ENCODE data around the gene ANKRD6.
"Not testable (repeated sequence)": the region's sequence is repeated elsewhere in the genome, so short reads cannot be mapped to it uniquely, and the experiment has no call there.

The ANKRD6 gene

GRCh38 chr6:89611666-89612065 is 178.7 kb downstream of the ANKRD6 start:
- Mint-ChIP-seq H3K4me1 (peaks cover 19% of the 10 kb centered on the region), H3K9me3 (no peaks in the 10 kb centered on the region), H3K4me3 (no peak overlapping the region), H3K36me3 (no peaks in the 10 kb centered on the region), H3K27ac (no peak overlapping the region), H3K27me3 (no peaks in the 10 kb centered on the region)
- no peak for DNase-seq
- CTCF ChIA-PET = interaction anchor here (4.2 kb wide), 1 partner anchor 180 kb away, joined by 43 read pairs; the partner anchor contains the start of gene ANKRD6

GRCh38 chr6:89612121-89612520 is 179.2 kb downstream of the ANKRD6 start:
- no peaks in the 10 kb centered on the region for H3K27me3 Mint-ChIP-seq
- DNase-seq = no peak
- H3K36me3 Mint-ChIP-seq = no peaks in the 10 kb centered on the region
- CTCF ChIA-PET = interaction anchor here (0.9 to 2.1 kb wide), 6 partner anchors 13 to 629 kb away, joined by 3 to 8 read pairs (median 4); partner anchors contain the start of gene ANKRD6
- H3K4me3 Mint-ChIP-seq = no peak overlapping the region
- no peak overlapping the region for H3K27ac Mint-ChIP-seq
- no peaks in the 10 kb centered on the region for H3K9me3 Mint-ChIP-seq
- peaks cover 19% of the 10 kb centered on the region for H3K4me1 Mint-ChIP-seq

- H3K27me3 Mint-ChIP-seq = no peaks in the 10 kb centered on the region
- H3K27ac Mint-ChIP-seq = no peak overlapping the region
- H3K36me3 Mint-ChIP-seq = no peaks in the 10 kb centered on the region
- CTCF ChIA-PET = interaction anchor here (1.8 to 2.1 kb wide), 2 partner anchors 14 to 182 kb away, joined by 5 to 8 read pairs; partner anchors contain the start of gene ANKRD6
- DNase-seq = no peak
- peaks cover 19% of the 10 kb centered on the region for H3K4me1 Mint-ChIP-seq
- H3K9me3 Mint-ChIP-seq = no peaks in the 10 kb centered on the region
- no peak overlapping the region for H3K4me3 Mint-ChIP-seq
These were observed 180.8 kb downstream of the ANKRD6 start for GRCh38 chr6:89613790-89614189.

GRCh38 chr6:89615882-89616281 is 182.9 kb downstream of the ANKRD6 start:
- no peak overlapping the region for H3K4me3 Mint-ChIP-seq
- no peaks in the 10 kb centered on the region for H3K9me3 Mint-ChIP-seq
- no peaks in the 10 kb centered on the region for H3K36me3 Mint-ChIP-seq
- H3K27me3 Mint-ChIP-seq = no peaks in the 10 kb centered on the region
- no peak for DNase-seq
- CTCF ChIA-PET = interaction anchor here (1.2 kb wide), 1 partner anchor 183 kb away, joined by 6 read pairs; the partner anchor contains the start of gene ANKRD6
- no peak overlapping the region for H3K27ac Mint-ChIP-seq
- peaks cover 14% of the 10 kb centered on the region for H3K4me1 Mint-ChIP-seq

- peaks cover 10% of the 10 kb centered on the region for H3K4me1 Mint-ChIP-seq
- H3K27ac Mint-ChIP-seq = no peak overlapping the region
- no peaks in the 10 kb centered on the region for H3K9me3 Mint-ChIP-seq
- no peaks in the 10 kb centered on the region for H3K27me3 Mint-ChIP-seq
- CTCF ChIA-PET = interaction anchor here (1.0 to 1.2 kb wide), 2 partner anchors 184 to 248 kb away, joined by 3 to 6 read pairs; partner anchors contain the start of gene ANKRD6
- no peak overlapping the region for H3K4me3 Mint-ChIP-seq
- DNase-seq = no peak
- H3K36me3 Mint-ChIP-seq = no peaks in the 10 kb centered on the region
These were observed 183.6 kb downstream of the ANKRD6 start for GRCh38 chr6:89616531-89616930.

GRCh38 chr6:89618026-89618425 is 185.1 kb downstream of the ANKRD6 start:
- no peaks in the 10 kb centered on the region for H3K36me3 Mint-ChIP-seq
- H3K4me1 Mint-ChIP-seq = no peaks in the 10 kb centered on the region
- H3K9me3 Mint-ChIP-seq = no peaks in the 10 kb centered on the region
- no peak overlapping the region for H3K4me3 Mint-ChIP-seq
- H3K27me3 Mint-ChIP-seq = peaks cover 6% of the 10 kb centered on the region
- CTCF ChIA-PET = interaction anchor here (1.4 kb wide), 1 partner anchor 9 kb away, joined by 3 read pairs; no protein-coding TSS in a partner anchor
- H3K27ac Mint-ChIP-seq = no peak overlapping the region
- DNase-seq = no peak

GRCh38 chr6:89619567-89619966 is 186.6 kb downstream of the ANKRD6 start:
- CTCF ChIA-PET = interaction anchor here (1.4 kb wide), 1 partner anchor 11 kb away, joined by 3 read pairs; no protein-coding TSS in a partner anchor
- Mint-ChIP-seq H3K4me1 (no peaks in the 10 kb centered on the region), H3K27me3 (peaks cover 6% of the 10 kb centered on the region), H3K36me3 (no peaks in the 10 kb centered on the region), H3K27ac (no peak overlapping the region), H3K9me3 (no peaks in the 10 kb centered on the region), H3K4me3 (no peak overlapping the region)
- no peak for DNase-seq

- no peaks in the 10 kb centered on the region for H3K4me1 Mint-ChIP-seq
- H3K9me3 Mint-ChIP-seq = no peaks in the 10 kb centered on the region
- H3K27ac Mint-ChIP-seq = no peak overlapping the region
- no peak for DNase-seq
- peaks cover 6% of the 10 kb centered on the region for H3K27me3 Mint-ChIP-seq
- no peak overlapping the region for H3K4me3 Mint-ChIP-seq
- CTCF ChIA-PET = interaction anchor here (1.4 to 1.6 kb wide), 2 partner anchors 14 to 191 kb away, joined by 4 read pairs; no protein-coding TSS in a partner anchor
- H3K36me3 Mint-ChIP-seq = peaks cover 1% of the 10 kb centered on the region
These were observed 190.8 kb downstream of the ANKRD6 start for GRCh38 chr6:89623749-89624148.

GRCh38 chr6:89630488-89630887 is 197.5 kb downstream of the ANKRD6 start:
- peaks cover 15% of the 10 kb centered on the region for H3K36me3 Mint-ChIP-seq
- no peak overlapping the region for H3K27ac Mint-ChIP-seq
- H3K4me1 Mint-ChIP-seq = peaks cover under 1% of the 10 kb centered on the region
- H3K27me3 Mint-ChIP-seq = no peaks in the 10 kb centered on the region
- CTCF ChIA-PET = no interaction called here
- no peak for DNase-seq
- no peaks in the 10 kb centered on the region for H3K9me3 Mint-ChIP-seq
- H3K4me3 Mint-ChIP-seq = no peak overlapping the region

GRCh38 chr6:89636412-89636811 is 203.5 kb downstream of the ANKRD6 start:
- H3K4me1 Mint-ChIP-seq = peaks cover 38% of the 10 kb centered on the region
- not testable (repeated sequence) for H3K9me3 Mint-ChIP-seq, H3K4me3 Mint-ChIP-seq, DNase-seq, H3K27ac Mint-ChIP-seq, H3K27me3 Mint-ChIP-seq
- peaks cover 46% of the 10 kb centered on the region for H3K36me3 Mint-ChIP-seq
- CTCF ChIA-PET = interaction anchor here (1.1 kb wide), 1 partner anchor 204 kb away, joined by 3 read pairs; the partner anchor contains the start of gene ANKRD6

GRCh38 chr6:89637960-89638319 is 205.0 kb downstream of the ANKRD6 start:
- no peak for DNase-seq
- H3K27me3 Mint-ChIP-seq = no peaks in the 10 kb centered on the region
- no peaks in the 10 kb centered on the region for H3K9me3 Mint-ChIP-seq
- H3K36me3 Mint-ChIP-seq = peaks cover 46% of the 10 kb centered on the region
- H3K4me3 Mint-ChIP-seq = peak overlapping the region; percentile 91
- CTCF ChIA-PET = interaction anchor here (1.0 to 1.9 kb wide), 2 partner anchors 28 to 155 kb away, joined by 3 to 6 read pairs; no protein-coding TSS in a partner anchor
- peak overlapping the region; percentile 97 for H3K27ac Mint-ChIP-seq
- H3K4me1 Mint-ChIP-seq = peaks cover 38% of the 10 kb centered on the region

- peak within 1 kb of the TSS; percentile 97 for H3K27ac Mint-ChIP-seq
- peak; percentile 93 for DNase-seq
- peaks cover 49% of the 10 kb centered on the region for H3K36me3 Mint-ChIP-seq
- no peaks in the 10 kb centered on the region for H3K27me3 Mint-ChIP-seq
- CTCF ChIA-PET = interaction anchor here (0.6 to 1.9 kb wide), 2 partner anchors 154 to 840 kb away, joined by 3 to 6 read pairs; no protein-coding TSS in a partner anchor
- peaks cover 38% of the 10 kb centered on the region for H3K4me1 Mint-ChIP-seq
- H3K9me3 Mint-ChIP-seq = no peaks in the 10 kb centered on the region
- H3K4me3 Mint-ChIP-seq = peak within 1 kb of the TSS; percentile 91
These were observed 205.6 kb downstream of the ANKRD6 start, which contains the start of gene LYRM2 for GRCh38 chr6:89638320-89639195. TSS of gene LYRM2 (minus strand) at chr6:89638747. CDS start at chr6:89638716, 31 bp downstream.

GRCh38 chr6:89640804-89641203 is 207.9 kb downstream of the ANKRD6 start:
- Mint-ChIP-seq H3K36me3 (peaks cover 46% of the 10 kb centered on the region), H3K9me3 (no peaks in the 10 kb centered on the region), H3K4me1 (peaks cover 35% of the 10 kb centered on the region), H3K4me3 (no peak overlapping the region), H3K27me3 (no peaks in the 10 kb centered on the region), H3K27ac (no peak overlapping the region)
- CTCF ChIA-PET = interaction anchor here (0.7 kb wide), 1 partner anchor 359 kb away, joined by 3 read pairs; no protein-coding TSS in a partner anchor
- no peak for DNase-seq

GRCh38 chr6:89641581-89641980 is 208.6 kb downstream of the ANKRD6 start:
- H3K27me3 Mint-ChIP-seq, H3K4me3 Mint-ChIP-seq, CTCF ChIA-PET, DNase-seq, H3K27ac Mint-ChIP-seq, H3K9me3 Mint-ChIP-seq: not testable (repeated sequence)
- H3K36me3 Mint-ChIP-seq = peaks cover 41% of the 10 kb centered on the region
- peaks cover 29% of the 10 kb centered on the region for H3K4me1 Mint-ChIP-seq
